NCI-H146 (cell line): Measurements from ENCODE around the gene ARHGEF7.
A peak's percentile ranks its signal among the peaks of the same experiment; 100 is the strongest.

ENCODE experiments used
- DNase-seq: peaks from one replicate; lab custom pipeline; 2025; lab: John Stamatoyannopoulos, UW

ARHGEF7 gene

GRCh38 chr13:111225166-111225565 lies 110.1 kb downstream of the ARHGEF7 start:
- DNase-seq: no peak

- no peak for DNase-seq
These were observed 110.9 kb downstream of the ARHGEF7 start for GRCh38 chr13:111225810-111226546.

GRCh38 chr13:111227405-111227804 lies 112.3 kb downstream of the ARHGEF7 start:
- DNase-seq: no peak

DNA sequence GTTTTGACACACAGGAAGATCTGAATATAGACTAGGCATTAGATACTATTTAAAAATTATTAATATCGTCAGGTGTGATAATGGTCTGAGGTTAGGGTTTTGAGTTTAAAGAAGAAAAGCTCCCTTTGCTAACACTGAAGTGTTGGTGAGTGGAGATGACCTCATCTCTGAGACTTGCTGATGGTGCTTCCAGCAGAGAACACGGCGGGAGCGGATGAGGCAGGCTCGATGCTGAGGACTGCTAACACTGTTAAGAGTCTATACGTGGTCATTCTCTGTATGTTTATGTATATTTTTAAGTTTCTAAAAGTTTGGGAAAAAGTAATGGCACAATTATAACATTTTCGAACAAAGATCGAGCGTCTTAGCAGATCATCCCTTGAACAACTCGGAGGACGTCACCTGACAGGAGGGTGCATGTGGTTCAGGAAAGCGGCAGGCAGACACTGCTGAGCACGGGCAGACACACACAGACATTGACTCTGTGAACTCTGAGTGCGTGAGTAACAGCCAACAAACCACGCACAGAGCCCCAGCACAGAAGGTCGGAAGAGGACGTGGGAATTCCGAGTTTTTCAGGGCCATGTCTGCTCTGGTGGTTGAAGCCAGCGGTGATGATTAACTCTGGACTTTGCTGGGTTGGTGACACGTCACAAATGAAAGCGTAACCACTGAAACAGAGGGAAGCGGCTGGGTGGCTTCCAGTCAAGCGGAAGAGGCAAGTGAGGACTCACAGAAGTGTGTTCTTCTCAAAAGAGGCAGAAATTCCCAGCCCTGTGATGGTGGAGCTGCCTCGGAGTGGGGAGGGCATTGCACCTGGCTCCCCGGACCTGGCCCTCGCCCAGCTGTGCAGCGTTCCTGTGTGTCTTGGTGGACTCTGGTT lies 113.4 kb downstream of the ARHGEF7 start:
- no peak for DNase-seq

GRCh38 chr13:111230385-111230930 lies 115.3 kb downstream of the ARHGEF7 start:
- no peak for DNase-seq

DNA sequence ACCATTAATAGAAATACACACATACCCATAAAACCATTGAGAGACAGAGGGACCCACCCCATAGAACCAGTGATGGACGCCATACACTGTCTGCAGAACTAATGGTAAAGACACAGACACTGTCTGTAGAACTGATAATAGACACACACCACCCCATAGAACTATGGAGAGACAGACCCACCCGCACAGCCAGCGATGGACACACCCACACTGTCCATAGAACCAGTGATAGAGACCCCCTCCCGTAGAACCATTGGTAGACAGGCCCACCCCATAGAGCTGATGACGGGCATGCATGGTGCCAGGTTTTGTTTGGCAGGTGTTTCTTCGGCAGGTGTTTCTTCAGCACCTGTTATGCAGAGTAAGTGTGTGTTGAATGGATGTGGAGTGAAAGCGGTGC lies 117.1 kb downstream of the ARHGEF7 start:
- peak; percentile 20 for DNase-seq

DNA sequence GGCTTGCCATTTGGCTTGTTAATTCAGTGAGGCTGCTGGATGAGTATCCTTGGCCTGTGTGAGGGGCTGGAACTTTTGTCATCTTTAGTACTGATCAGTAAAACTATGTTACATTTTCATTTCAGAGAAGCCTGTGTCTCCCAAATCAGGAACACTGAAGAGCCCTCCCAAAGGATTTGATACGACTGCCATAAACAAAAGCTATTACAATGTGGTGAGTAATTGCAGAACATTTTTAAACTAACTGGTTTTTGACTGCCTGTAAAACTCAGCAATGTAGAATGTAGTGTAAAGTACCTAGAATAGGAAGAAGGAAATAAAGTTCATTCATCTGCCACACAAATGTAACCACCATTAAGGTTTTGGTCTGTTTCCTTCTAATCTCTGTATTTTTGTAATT lies 118.0 kb downstream of the ARHGEF7 start:
- no peak for DNase-seq

GRCh38 chr13:111239764-111240670 lies 124.9 kb downstream of the ARHGEF7 start:
- no peak for DNase-seq

DNA sequence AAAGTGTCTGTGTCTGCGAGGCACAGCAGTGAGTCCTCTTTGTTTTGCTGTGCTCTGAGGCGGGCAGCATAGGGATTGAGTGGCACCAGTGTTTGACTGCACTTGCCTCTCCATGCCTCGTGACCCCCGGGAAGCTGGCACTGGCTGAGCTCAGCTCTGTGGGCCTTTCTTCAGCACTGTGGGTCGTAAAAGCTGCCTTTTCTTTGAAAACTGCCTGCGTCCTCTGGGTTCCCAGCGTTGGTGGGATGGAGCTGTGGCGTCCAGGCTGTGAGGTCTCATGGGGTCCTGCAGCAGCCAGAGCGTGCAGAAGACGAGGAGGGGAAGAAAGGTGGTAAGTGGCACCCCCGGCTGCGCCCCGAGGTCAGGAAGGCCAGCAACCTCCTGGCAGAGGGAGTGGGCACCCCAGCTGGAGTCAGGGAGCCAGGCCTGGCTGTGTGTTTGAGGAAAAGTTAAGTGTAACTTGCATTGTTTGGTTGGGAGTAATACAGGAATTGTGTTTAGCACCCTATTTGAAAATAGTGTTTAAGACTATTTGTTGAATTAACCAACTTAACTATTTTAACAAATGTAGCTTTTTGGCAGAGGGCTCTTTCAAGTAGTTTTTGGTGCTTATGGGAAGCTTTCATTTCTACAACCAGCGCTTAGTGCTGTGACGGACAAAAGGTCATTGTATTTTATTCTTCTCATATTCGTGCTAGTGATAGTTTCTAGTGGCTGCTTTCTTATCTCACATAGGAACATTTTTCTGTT lies 126.1 kb downstream of the ARHGEF7 start:
- no peak for DNase-seq

DNA sequence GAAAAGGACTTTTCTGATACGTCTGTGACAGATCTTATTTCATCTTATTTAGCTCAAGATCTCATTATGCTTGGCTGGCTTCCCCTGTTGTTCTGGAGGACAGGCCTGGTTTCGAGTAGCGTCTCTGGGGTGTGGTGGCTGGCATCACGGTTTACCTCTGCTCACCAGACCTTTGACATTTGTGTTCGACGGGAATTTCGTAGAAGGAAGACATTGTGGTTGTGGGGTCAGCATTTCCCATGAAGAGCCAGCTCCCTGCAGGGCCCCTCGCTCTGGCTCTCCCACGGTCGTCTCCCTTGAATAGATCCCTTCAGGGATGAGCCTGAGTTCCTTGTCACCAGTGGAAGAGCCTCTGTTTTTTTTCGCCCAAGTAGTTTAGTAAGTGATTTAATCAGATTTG lies 126.8 kb downstream of the ARHGEF7 start:
- DNase-seq: no peak

GRCh38 chr13:111242585-111242984 lies 127.5 kb downstream of the ARHGEF7 start:
- no peak for DNase-seq

DNA sequence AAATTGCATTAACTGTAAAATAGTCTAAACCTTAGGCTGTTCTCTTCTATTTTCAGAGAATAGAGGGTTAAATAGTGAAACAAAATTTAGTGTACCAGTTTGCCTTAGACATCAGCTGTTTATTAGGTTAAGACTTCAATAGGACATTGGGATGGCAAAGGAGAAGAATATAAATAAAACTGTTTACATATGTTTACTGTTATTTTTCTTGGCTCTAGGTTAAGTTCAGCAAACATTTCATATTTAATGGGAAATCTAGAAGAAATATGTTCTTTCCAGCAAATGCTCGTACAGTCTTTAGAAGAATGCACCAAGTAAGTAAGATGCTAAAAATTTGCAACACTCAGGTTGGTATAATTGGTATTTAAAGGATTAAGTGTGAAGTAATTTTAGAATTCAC lies 128.9 kb downstream of the ARHGEF7 start:
- no peak for DNase-seq

DNA sequence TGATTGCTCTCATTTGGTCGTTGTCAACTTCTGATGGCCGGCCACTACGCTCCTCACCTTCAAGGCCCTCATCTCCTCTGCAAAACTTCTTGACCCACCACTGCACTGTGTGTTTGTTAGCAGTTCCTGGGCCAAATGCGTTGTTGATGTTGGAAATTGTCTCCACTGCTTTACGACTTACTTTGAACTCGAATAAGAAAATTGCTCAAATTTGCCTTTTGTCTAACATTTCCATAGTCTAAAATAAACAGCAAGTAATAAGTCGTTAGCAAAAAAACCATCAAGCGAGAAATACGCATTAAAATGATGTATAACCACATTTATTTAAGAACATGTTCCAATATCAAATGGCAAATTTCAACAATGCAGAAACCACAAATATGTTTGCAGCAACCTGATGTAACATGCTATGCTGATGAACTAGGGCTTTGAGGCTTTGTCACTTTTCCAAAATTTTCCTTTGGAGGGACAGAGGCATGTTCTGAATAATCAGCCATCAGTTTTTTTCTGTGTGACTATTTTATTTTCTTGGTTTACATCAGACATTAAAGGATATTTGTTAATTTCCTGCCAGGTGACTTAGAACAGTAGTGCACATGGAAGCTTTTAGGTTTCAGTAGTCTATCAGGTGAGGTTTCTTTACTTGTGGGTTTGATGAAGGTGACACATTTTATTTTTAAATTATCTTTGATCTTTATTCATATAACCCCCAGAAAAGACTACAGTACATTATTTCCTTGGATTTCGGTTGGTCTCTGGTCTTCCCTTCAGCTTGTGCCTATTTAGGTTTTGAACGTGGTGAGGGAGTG lies 130.7 kb downstream of the ARHGEF7 start:
- DNase-seq: no peak

DNA sequence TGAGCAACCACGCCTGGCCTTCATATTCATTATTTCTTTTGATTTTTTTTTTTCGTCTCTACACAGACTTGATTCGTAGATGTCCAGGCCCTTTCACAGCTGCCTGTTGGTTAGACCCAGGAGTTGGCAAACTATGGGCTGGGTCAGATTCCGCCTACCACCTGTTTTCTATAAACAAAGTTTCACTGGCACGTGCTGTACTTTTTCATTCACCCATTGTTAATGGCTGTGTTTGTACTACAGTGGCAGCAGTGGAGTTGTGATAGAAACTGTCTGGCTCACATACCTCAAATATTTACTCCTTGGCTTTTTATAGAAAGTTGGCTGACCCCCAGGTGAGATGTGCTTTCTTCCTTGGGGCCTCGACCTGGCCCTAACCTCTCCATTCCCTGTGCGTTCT lies 132.4 kb downstream of the ARHGEF7 start:
- DNase-seq: peak; percentile 14

GRCh38 chr13:111248822-111249221 lies 133.7 kb downstream of the ARHGEF7 start:
- DNase-seq: no peak

GRCh38 chr13:111249637-111250360 lies 134.7 kb downstream of the ARHGEF7 start:
- DNase-seq: no peak

- no peak for DNase-seq
These were observed 136.7 kb downstream of the ARHGEF7 start for GRCh38 chr13:111251646-111252445.

DNA sequence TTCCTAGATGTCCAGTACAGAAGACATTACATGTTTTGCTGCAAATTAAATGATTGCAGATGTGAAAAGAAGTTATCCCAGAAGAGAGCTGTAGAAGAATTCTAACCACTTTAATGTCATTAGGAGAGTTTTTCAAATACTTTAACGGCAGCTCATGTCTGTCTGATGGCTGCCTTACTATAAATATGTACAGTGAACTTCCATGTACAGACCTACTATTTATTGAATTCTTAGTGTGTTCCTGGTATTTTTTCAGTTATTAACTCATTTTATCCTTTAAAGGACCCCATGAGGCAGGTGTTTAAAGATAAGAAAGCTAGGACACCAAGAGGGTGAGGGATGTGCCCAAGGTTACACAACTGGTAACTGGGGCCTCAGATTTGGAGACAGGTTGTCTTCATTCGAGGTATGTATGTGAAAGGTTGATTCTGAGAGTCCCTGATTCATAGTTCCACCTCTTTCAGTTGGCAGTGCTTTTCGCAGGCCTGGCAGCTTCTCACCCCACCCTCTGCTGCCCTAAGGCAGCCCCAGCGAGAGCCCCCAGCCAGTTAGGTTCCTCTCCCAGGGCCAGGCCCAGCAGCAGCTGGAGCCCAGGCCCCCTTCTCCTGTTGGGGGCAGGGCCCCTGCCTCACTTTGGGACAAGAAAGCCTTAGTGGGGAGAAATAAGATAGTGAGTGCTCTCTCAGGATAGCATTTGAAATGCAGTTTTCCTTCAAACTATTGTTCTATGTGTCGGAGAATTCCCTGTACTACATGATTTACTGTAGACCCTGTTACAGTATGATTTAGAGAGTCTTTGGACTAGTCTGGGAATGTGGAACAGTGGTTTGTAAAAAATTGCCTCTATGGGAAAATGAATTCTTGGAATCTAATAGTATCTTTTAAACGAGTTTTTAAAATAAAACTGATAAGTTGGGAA lies 137.6 kb downstream of the ARHGEF7 start:
- no peak for DNase-seq
